ENCODE data around the gene GAGE12J.

- TF ChIP-seq CTCF (IDR thresholded peaks at IDR 0.05; ENCODE audit: poor library complexity) (no peak), EZH2 (IDR thresholded peaks at IDR 0.05; ENCODE audit: borderline replicate concordance) (no peak)
These were observed 37.6 kb upstream of the GAGE12J start for GRCh38 chrX:49284212-49284611.
